H1 (cell line): ENCODE measurements around the gene RAPH1. TPM values are rescaled to one million over a fixed set of nuclear protein-coding genes. Genes with fewer than 3 reads are reported as not detected.
"Not testable (repeated sequence)": the region's sequence is repeated elsewhere in the genome, so short reads cannot be mapped to it uniquely, and the experiment has no call there.

Source experiments
- CTCF ChIA-PET: fragments of 300-600 bp; sonication (Branson Sonifier 250); formaldehyde crosslinking; loops from one replicate; lab custom pipeline; 2021; ENCODE audit not compliant: partially characterized antibody; lab: Charles Lee
- POLR2A ChIA-PET: fragments of 300-600 bp; sonication (Branson Sonifier 250); formaldehyde crosslinking; loops from one replicate; lab custom pipeline; 2021; ENCODE audit warnings: inconsistent platforms; ENCODE audit not compliant: partially characterized antibody; lab: Charles Lee
- DNase-seq, 2 experiments: peaks; one replicate each; pipeline versions ENCODE4 v3.0.0 to v3.0.0-alpha.2; 2010 to 2022; ENCODE audit warnings: low spot score in 2 of 2, low read depth in 1 of 2, mixed read lengths in 1 of 2
- FAIRE-seq: peaks from 2 replicates; lab custom pipeline; 2011; peaks lifted over from hg19 to GRCh38; lab: Jason Lieb, UNC
- H2AFZ ChIP-seq: 2 replicates; pipeline ENCODE4 v1.8.1; 2012; ENCODE audit warnings: low read length, inconsistent platforms
- H2AK5ac ChIP-seq: 2 replicates; pipeline ENCODE4 v1.6.1; 2013; ENCODE audit warnings: low read depth, low read length
- H2BK120ac ChIP-seq: replicated peaks from 2 replicates; pipeline ENCODE3; 2013; ENCODE audit warnings: low read depth, low read length, inconsistent platforms
- H2BK12ac ChIP-seq: 2 replicates; pipeline ENCODE4 v1.6.1; 2013; ENCODE audit warnings: low read depth, low read length
- H2BK15ac ChIP-seq: 2 replicates; pipeline ENCODE4 v1.6.1; 2013; ENCODE audit warnings: low read length
- H2BK20ac ChIP-seq: 2 replicates; pipeline ENCODE4 v1.6.1; 2013; ENCODE audit warnings: low read length
- H2BK5ac ChIP-seq: 2 replicates; pipeline ENCODE4 v1.6.1; 2013; ENCODE audit warnings: low read depth, low read length
- H3K14ac ChIP-seq: 2 replicates; pipeline ENCODE4 v1.6.1; 2013; ENCODE audit warnings: inconsistent platforms; ENCODE audit not compliant: insufficient read length
- H3K18ac ChIP-seq: 2 replicates; pipeline ENCODE4 v1.6.1; 2013; ENCODE audit warnings: low read length; ENCODE audit errors: extremely low read depth
- H3K23ac ChIP-seq: 2 replicates; pipeline ENCODE4 v1.6.1; 2013; ENCODE audit warnings: inconsistent platforms; ENCODE audit not compliant: insufficient read length
- H3K23me2 ChIP-seq: 2 replicates; pipeline ENCODE4 v1.6.1; 2013; ENCODE audit warnings: low read depth, low read length
- H3K27ac ChIP-seq: 2 replicates; pipeline ENCODE4 v1.6.1; 2011; ENCODE audit warnings: low read depth, low read length, inconsistent platforms
- H3K27me3 ChIP-seq, 4 experiments: replicated peaks in 1 of 4; 1 replicate in 1 of 4; 2 replicates in 3 of 4; pipeline versions ENCODE4 v1.6.1 to v1.8.1; 2011 to 2013; ENCODE audit warnings: low read length in 3 of 4, mild to moderate bottlenecking in 3 of 4, inconsistent platforms in 2 of 4, mixed read lengths in 2 of 4, moderate library complexity in 1 of 4; ENCODE audit not compliant: control insufficient read depth in 3 of 4, insufficient read depth in 3 of 4; ENCODE audit errors: extremely low read depth in 1 of 4
- H3K36me3 ChIP-seq, 4 experiments: 2 replicates each; pipeline versions ENCODE4 v1.6.1 to v1.8.1; 2011 to 2013; ENCODE audit warnings: mild to moderate bottlenecking in 4 of 4, low read length in 3 of 4, moderate library complexity in 2 of 4, control low read depth in 1 of 4, inconsistent platforms in 1 of 4; ENCODE audit not compliant: insufficient read depth in 4 of 4, control insufficient read depth in 2 of 4
- H3K4ac ChIP-seq: replicated peaks from 2 replicates; pipeline ENCODE3; 2013; ENCODE audit warnings: low read length, low read depth, mixed read lengths, inconsistent platforms; ENCODE audit not compliant: insufficient read length
- H3K4me1 ChIP-seq, 4 experiments: replicated peaks in 1 of 4; 1 replicate in 1 of 4; 2 replicates in 3 of 4; pipeline versions ENCODE4 v1.6.1 to v1.8.1; 2011 to 2013; ENCODE audit warnings: low read length in 3 of 4, inconsistent platforms in 2 of 4, mixed read lengths in 1 of 4; ENCODE audit not compliant: insufficient read depth in 4 of 4, control insufficient read depth in 3 of 4
- H3K4me2 ChIP-seq, 2 experiments: 2 replicates each; pipeline versions ENCODE4 v1.6.1 to v1.8.1; 2011 to 2013; ENCODE audit warnings: low read depth in 2 of 2, low read length in 2 of 2, control low read depth in 1 of 2, inconsistent platforms in 1 of 2, mild to moderate bottlenecking in 1 of 2; ENCODE audit not compliant: insufficient read depth in 1 of 2
- H3K4me3 ChIP-seq, 4 experiments: fragments of 200-600, 300-600 bp in 1 of 4; sonication (generic), shearing (Covaris generic), sonication (Bioruptor Twin) in 1 of 4; 2 replicates each; pipeline versions ENCODE4 v1.5.1 to v1.8.1; 2011 to 2016; ENCODE audit warnings: low read length in 4 of 4, low read depth in 3 of 4, control low read depth in 2 of 4, inconsistent platforms in 2 of 4, mild to moderate bottlenecking in 2 of 4, mixed read lengths in 1 of 4, moderate library complexity in 1 of 4; ENCODE audit not compliant: insufficient read depth in 2 of 4; ENCODE audit errors: extremely low read depth in 1 of 4
- H3K56ac ChIP-seq: replicated peaks from 2 replicates; pipeline ENCODE3; 2013; ENCODE audit warnings: low read depth, mild to moderate bottlenecking, mixed read lengths, low read length, inconsistent platforms; ENCODE audit not compliant: insufficient read length
- H3K79me1 ChIP-seq: 2 replicates; pipeline ENCODE4 v1.6.1; 2013; ENCODE audit warnings: low read depth, low read length, control low read depth
- H3K79me2 ChIP-seq, 2 experiments: 2 replicates each; pipeline versions ENCODE4 v1.6.1 to v1.8.1; 2012 to 2013; ENCODE audit warnings: low read length in 2 of 2, mild to moderate bottlenecking in 2 of 2, inconsistent platforms in 1 of 2; ENCODE audit not compliant: insufficient read depth in 2 of 2, control insufficient read depth in 1 of 2
- H3K9ac ChIP-seq, 4 experiments: replicated peaks in 1 of 4; 1 replicate in 1 of 4; 2 replicates in 3 of 4; pipeline versions ENCODE4 v1.6.1 to v1.8.1; 2011 to 2013; ENCODE audit warnings: low read depth in 3 of 4, low read length in 3 of 4, control low read depth in 2 of 4, mild to moderate bottlenecking in 2 of 4, moderate library complexity in 2 of 4, inconsistent platforms in 1 of 4; ENCODE audit errors: extremely low read depth in 1 of 4
- H3K9me3 ChIP-seq, 2 experiments: 2 replicates each; pipeline versions ENCODE4 v1.6.1 to v1.8.1; 2012 to 2013; ENCODE audit warnings: mild to moderate bottlenecking in 2 of 2, moderate library complexity in 2 of 2, control low read depth in 1 of 2, inconsistent platforms in 1 of 2, low read depth in 1 of 2, low read length in 1 of 2, mixed read lengths in 1 of 2; ENCODE audit not compliant: insufficient read depth in 2 of 2
- H4K20me1 ChIP-seq, 2 experiments: replicated peaks in 1 of 2; 2 replicates each; pipeline versions ENCODE3 to v1.8.1; 2011 to 2013; ENCODE audit warnings: inconsistent platforms in 2 of 2, low read length in 2 of 2, mild to moderate bottlenecking in 1 of 2; ENCODE audit not compliant: insufficient read depth in 2 of 2, control insufficient read depth in 1 of 2
- H4K5ac ChIP-seq: 2 replicates; pipeline ENCODE4 v1.6.1; 2013; ENCODE audit warnings: low read length, low read depth, mixed read lengths, inconsistent platforms; ENCODE audit not compliant: insufficient read length
- H4K8ac ChIP-seq: 2 replicates; pipeline ENCODE4 v1.8.0; 2013; ENCODE audit warnings: mild to moderate bottlenecking, moderate library complexity, low read length, inconsistent platforms; ENCODE audit not compliant: insufficient read depth; ENCODE audit errors: extremely low read depth
- H4K91ac ChIP-seq: replicated peaks from 2 replicates; pipeline ENCODE3; 2013; ENCODE audit warnings: low read length, mixed read lengths, inconsistent platforms; ENCODE audit not compliant: insufficient read length
- WGBS, 2 experiments: shearing (Covaris generic) in 1 of 2; methylation state at CpG; one replicate each; pipeline versions ENCODE4 v1.1.6 to v1.1.7; 2013 to 2015; ENCODE audit warnings: low lambda C conversion rate in 2 of 2, mixed read lengths in 2 of 2, inconsistent platforms in 1 of 2, low coverage in 1 of 2, missing lambda C conversion rate in 1 of 2; ENCODE audit not compliant: insufficient replicate concordance in 2 of 2, insufficient coverage in 1 of 2, insufficient read length in 1 of 2; ENCODE audit errors: extremely low coverage in 1 of 2, missing lambda C conversion rate in 1 of 2; 5-methylcytosine and 5-hydroxymethylcytosine counted together
- polyA plus RNA-seq, 7 experiments: library from polyadenylated mRNA; depleted of rRNA in 3 of 7; stranded (reverse) in 5 of 7; unstranded in 2 of 7; fragments of >200 nt in 5 of 7; fragments of 200-250 nt in 2 of 7; gene quantifications; 1 replicate in 5 of 7; 2 replicates in 1 of 7; 4 replicates in 1 of 7; pipeline versions ENCODE4 v1.2.1 to v1.2.3, GENCODE V29; 2011 to 2013; ENCODE audit warnings: missing spikeins in 2 of 7, mixed read lengths in 2 of 7
- total RNA-seq: library from RNA; stranded (reverse); fragmentation: NEBNext Ultra II Directional; extraction: Animal tissue kit (Norgen Biotek cat#: 25700); gene quantifications from 2 replicates; pipeline ENCODE4 v1.2.1, GENCODE V29; 2021

Gene RAPH1
- total and polyA plus RNA-seq, 2 of the 8 experiments (the other 6 are each of a cell fraction or from before 2014, with no cell fraction given), result 3.8 to 27.4 TPM

GRCh38 chr2:203429643-203430042 is 105.5 kb downstream of the RAPH1 start:
- H3K4me3 ChIP-seq, H2AFZ ChIP-seq, H3K23me2 ChIP-seq, H3K18ac ChIP-seq, FAIRE-seq, H2BK120ac ChIP-seq, H3K27ac ChIP-seq, H2BK12ac ChIP-seq, H4K20me1 ChIP-seq, POLR2A ChIA-PET, H4K91ac ChIP-seq, H3K56ac ChIP-seq, H2BK15ac ChIP-seq, H3K4me2 ChIP-seq, H4K8ac ChIP-seq, H3K9me3 ChIP-seq, H3K23ac ChIP-seq, H3K4me1 ChIP-seq, H3K4ac ChIP-seq, H2AK5ac ChIP-seq, H3K14ac ChIP-seq, H2BK20ac ChIP-seq, H3K79me2 ChIP-seq, H3K9ac ChIP-seq, H3K79me1 ChIP-seq, DNase-seq, H2BK5ac ChIP-seq, H4K5ac ChIP-seq, H3K27me3 ChIP-seq: not testable (repeated sequence)
- H3K36me3 ChIP-seq, result peaks cover 5 to 33% (median 18%) of the 10 kb centered on the region in 4 experiments; a peak in 7 of 8 replicates
- WGBS, 2 experiments, result 92% methylated on average over 2 of the region's 4 CpGs; no CpG with 5 or more reads in 1 of the 2 experiments
- CTCF ChIA-PET, result interaction anchor here (0.6 to 1.4 kb wide), 3 partner anchors 23 to 841 kb away, joined by 3 to 7 read pairs (median 4); no protein-coding TSS in a partner anchor
